HepG2 (cell line): ENCODE measurements around the gene LIF. TPM values are rescaled to one million over a fixed set of nuclear protein-coding genes. Genes with fewer than 3 reads are reported as not detected.

ENCODE experiments used
- ARID2 ChIP-seq: sonication (generic); formaldehyde crosslinking; IDR thresholded peaks from 2 replicates; pipeline ENCODE4 v1.8.1; 2022; ENCODE audit warnings: mild to moderate bottlenecking, missing genetic modification reagents, borderline replicate concordance
- ESRRA ChIP-seq: sonication (generic); formaldehyde crosslinking; IDR thresholded peaks from 2 replicates; pipeline ENCODE4 v1.5.1; 2020; ENCODE audit warnings: mild to moderate bottlenecking, low read depth, missing genetic modification reagents
- FOXJ3 ChIP-seq: sonication (generic); formaldehyde crosslinking; IDR thresholded peaks from 2 replicates; pipeline ENCODE4 v1.4.0; 2020; ENCODE audit warnings: missing genetic modification reagents, mild to moderate bottlenecking, borderline replicate concordance
- HOXA7 ChIP-seq: sonication (generic); formaldehyde crosslinking; IDR thresholded peaks from 2 replicates; pipeline ENCODE4 v1.8.1; 2022; ENCODE audit warnings: mild to moderate bottlenecking, missing genetic modification reagents, moderate library complexity
- ISX ChIP-seq: sonication (generic); formaldehyde crosslinking; conservative IDR thresholded peaks from 2 replicates; pipeline ENCODE4 v1.5.0; 2020; ENCODE audit warnings: missing genetic modification reagents
- MEIS2 ChIP-seq: sonication (generic); formaldehyde crosslinking; IDR thresholded peaks from 2 replicates; pipeline ENCODE4 v1.9.0; 2021; ENCODE audit warnings: mild to moderate bottlenecking, missing genetic modification reagents
- MIER3 ChIP-seq: IDR thresholded peaks from 2 replicates; pipeline ENCODE4 v1.6.1; 2016; ENCODE audit warnings: missing compliant biosample characterization, borderline replicate concordance
- NFKBIZ ChIP-seq: IDR thresholded peaks from 2 replicates; pipeline ENCODE4 v1.6.1; 2018; ENCODE audit warnings: missing genetic modification reagents, missing compliant biosample characterization
- NR2C2 ChIP-seq: sonication (generic); formaldehyde crosslinking; IDR thresholded peaks from 2 replicates; pipeline ENCODE4 v1.4.0; 2020; ENCODE audit warnings: missing genetic modification reagents, mild to moderate bottlenecking, moderate library complexity, borderline replicate concordance
- ONECUT2 ChIP-seq: sonication (generic); formaldehyde crosslinking; IDR thresholded peaks from 2 replicates; pipeline ENCODE4 v1.4.0; 2020; ENCODE audit warnings: missing genetic modification reagents
- RAD21 ChIP-seq: fragments of 450-650 bp; formaldehyde crosslinking; IDR thresholded peaks from 2 replicates; pipeline ENCODE4 v1.5.0; 2020; ENCODE audit warnings: mild to moderate bottlenecking
- SETDB1 ChIP-seq: sonication (generic); formaldehyde crosslinking; IDR thresholded peaks from 2 replicates; pipeline ENCODE4 v1.5.1; 2020; ENCODE audit warnings: missing genetic modification reagents, mild to moderate bottlenecking, borderline replicate concordance
- SIX1 ChIP-seq: sonication (generic); formaldehyde crosslinking; IDR thresholded peaks from 2 replicates; pipeline ENCODE4 v1.4.0; 2020; ENCODE audit warnings: missing genetic modification reagents, borderline replicate concordance
- SNAPC2 ChIP-seq: sonication (generic); formaldehyde crosslinking; IDR thresholded peaks from 2 replicates; pipeline ENCODE4 v1.8.1; 2022; ENCODE audit warnings: mild to moderate bottlenecking, missing genetic modification reagents
- SPEN ChIP-seq: sonication (generic); formaldehyde crosslinking; IDR thresholded peaks from 2 replicates; pipeline ENCODE4 v1.5.1; 2020; ENCODE audit warnings: low read depth, mild to moderate bottlenecking, missing genetic modification reagents
- THYN1 ChIP-seq: sonication (generic); formaldehyde crosslinking; IDR thresholded peaks from 2 replicates; pipeline ENCODE4 v1.8.1; 2023; ENCODE audit warnings: low read depth, mild to moderate bottlenecking, moderate library complexity, missing genetic modification reagents, borderline replicate concordance
- ZNF12 ChIP-seq: sonication (generic); formaldehyde crosslinking; IDR thresholded peaks from 2 replicates; pipeline ENCODE4 v1.5.0; 2020; ENCODE audit warnings: missing genetic modification reagents
- ZNF562 ChIP-seq: sonication (generic); formaldehyde crosslinking; IDR thresholded peaks from 2 replicates; pipeline ENCODE4 v1.8.0; 2022; ENCODE audit warnings: missing genetic modification reagents, borderline replicate concordance
- ZNF720 ChIP-seq: sonication (generic); formaldehyde crosslinking; IDR thresholded peaks from 2 replicates; pipeline ENCODE4 v1.4.0; 2020; ENCODE audit warnings: missing genetic modification reagents
- ZNF773 ChIP-seq: sonication (generic); formaldehyde crosslinking; IDR thresholded peaks from 2 replicates; pipeline ENCODE4 v1.4.0; 2020; ENCODE audit warnings: missing genetic modification reagents, borderline replicate concordance
- ZNF781 ChIP-seq: sonication (generic); formaldehyde crosslinking; IDR thresholded peaks from 2 replicates; pipeline ENCODE4 v1.5.1; 2020; ENCODE audit warnings: borderline replicate concordance, mild to moderate bottlenecking, missing genetic modification reagents; ENCODE audit errors: not compliant biosample characterization
- ZNF879 ChIP-seq: sonication (generic); formaldehyde crosslinking; IDR thresholded peaks from 2 replicates; pipeline ENCODE4 v1.8.1; 2023; ENCODE audit warnings: missing genetic modification reagents
- polyA plus RNA-seq, 8 experiments: library from polyadenylated mRNA; depleted of rRNA in 3 of 8; stranded (reverse) in 7 of 8; unstranded in 1 of 8; fragments of >200 nt; fragmentation: Illumina TruSeq in 4 of 8; extraction: Trizol in 4 of 8; gene quantifications; 2 replicates each; pipeline versions ENCODE4 v1.2.1 to v1.2.3, GENCODE V29; 2011 to 2016; ENCODE audit warnings: low read depth in 4 of 8, missing spikeins in 1 of 8, mixed read lengths in 1 of 8; ENCODE audit not compliant: insufficient read depth in 1 of 8
- total RNA-seq, 5 experiments: library from RNA; depleted of rRNA; stranded (reverse); fragments of >200 nt; fragmentation: Illumina TruSeq; extraction: Trizol; gene quantifications; 2 replicates each; pipeline ENCODE4 v1.2.3, GENCODE V29; 2016; ENCODE audit warnings: low read depth in 1 of 5
- TF ChIP-seq, protein P1 (sequence below): IDR thresholded peaks from 2 replicates; pipeline ENCODE4 v1.6.1; 2016; ENCODE audit warnings: low read depth
- TF ChIP-seq, protein P2 (sequence below): sonication (generic); formaldehyde crosslinking; IDR thresholded peaks from 2 replicates; pipeline ENCODE4 v1.4.0; 2020; ENCODE audit warnings: missing genetic modification reagents
- TF ChIP-seq, protein P3 (sequence below): sonication (generic); formaldehyde crosslinking; IDR thresholded peaks from 2 replicates; pipeline ENCODE4 v1.4.0; 2020; ENCODE audit warnings: missing genetic modification reagents, borderline replicate concordance

LIF gene
- total and polyA plus RNA-seq, 2 of the 13 experiments (the other 11 are each of a cell fraction or from before 2014, with no cell fraction given) = 3.6 to 8.5 TPM

DNA sequence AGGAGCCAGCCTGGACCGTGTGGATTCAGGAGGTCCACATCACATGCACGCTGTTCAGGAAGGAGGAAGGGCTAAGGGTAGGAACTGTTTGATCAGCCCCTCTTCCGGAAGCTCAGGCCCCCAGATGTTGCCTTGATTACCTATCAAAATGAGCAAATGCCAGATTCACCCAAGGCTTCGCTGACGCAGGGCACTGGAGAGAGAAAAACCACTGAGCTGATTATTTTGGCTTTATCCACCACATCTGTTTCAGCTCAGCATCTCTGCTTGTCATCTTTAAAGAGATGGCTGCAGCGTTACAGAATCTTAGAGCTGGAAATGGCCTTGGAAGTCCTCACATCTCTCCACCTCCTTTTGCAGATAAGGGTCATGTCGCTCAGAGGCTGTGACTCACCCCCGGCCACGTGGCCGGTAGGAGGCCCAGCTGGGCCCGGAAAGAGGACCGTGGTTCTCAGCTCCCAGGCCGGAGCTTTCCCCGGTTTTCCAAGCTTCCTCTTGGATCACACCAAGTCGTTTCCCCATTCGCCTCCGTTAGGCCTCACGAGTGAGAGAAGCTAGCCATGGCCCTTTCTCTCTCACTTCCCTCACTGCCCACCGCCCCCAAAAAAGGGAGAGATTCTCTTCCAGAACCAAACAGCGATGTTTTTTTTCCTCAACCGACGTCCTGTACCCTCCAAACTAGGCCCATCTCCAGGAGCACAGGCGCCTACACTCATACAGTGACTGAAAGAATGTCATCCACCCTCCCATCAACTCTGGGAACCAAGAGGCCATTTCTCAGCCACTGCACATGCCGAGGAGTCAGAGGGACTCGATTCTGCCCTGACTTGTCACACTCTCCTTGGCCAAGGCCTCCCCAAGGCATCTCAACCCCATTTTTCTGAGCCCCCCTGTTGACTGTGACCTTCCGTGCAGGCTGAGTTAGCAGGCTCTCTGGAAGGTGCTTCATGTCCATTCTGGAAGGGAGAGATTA lies 37.6 kb downstream of the LIF start (continued):
- TF ChIP-seq ZNF773 (CRISPR knock-in tag) = no peak
- TF ChIP-seq ZNF781 = no peak
- no peak for TF ChIP-seq ESRRA (CRISPR knock-in tag)
- 0 out of 2 replicates have a peak, but pooled peaks have one; percentile 50 for TF ChIP-seq SNAPC2
- no peak for TF ChIP-seq RAD21 (CRISPR knock-in tag)
- TF ChIP-seq, protein P1, sequence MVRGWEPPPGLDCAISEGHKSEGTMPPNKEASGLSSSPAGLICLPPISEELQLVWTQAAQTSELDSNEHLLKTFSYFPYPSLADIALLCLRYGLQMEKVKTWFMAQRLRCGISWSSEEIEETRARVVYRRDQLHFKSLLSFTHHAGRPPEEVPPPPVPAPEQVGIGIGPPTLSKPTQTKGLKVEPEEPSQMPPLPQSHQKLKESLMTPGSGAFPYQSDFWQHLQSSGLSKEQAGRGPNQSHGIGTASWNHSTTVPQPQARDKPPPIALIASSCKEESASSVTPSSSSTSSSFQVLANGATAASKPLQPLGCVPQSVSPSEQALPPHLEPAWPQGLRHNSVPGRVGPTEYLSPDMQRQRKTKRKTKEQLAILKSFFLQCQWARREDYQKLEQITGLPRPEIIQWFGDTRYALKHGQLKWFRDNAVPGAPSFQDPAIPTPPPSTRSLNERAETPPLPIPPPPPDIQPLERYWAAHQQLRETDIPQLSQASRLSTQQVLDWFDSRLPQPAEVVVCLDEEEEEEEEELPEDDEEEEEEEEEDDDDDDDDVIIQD (CRISPR knock-in tag) = no peak
- 0 out of 2 replicates have a peak, but pooled peaks have one; percentile 23 for TF ChIP-seq SPEN (CRISPR knock-in tag)
- no peak for TF ChIP-seq THYN1 (CRISPR knock-in tag)
- no peak for TF ChIP-seq ZNF879 (CRISPR knock-in tag)
- TF ChIP-seq, protein P2, sequence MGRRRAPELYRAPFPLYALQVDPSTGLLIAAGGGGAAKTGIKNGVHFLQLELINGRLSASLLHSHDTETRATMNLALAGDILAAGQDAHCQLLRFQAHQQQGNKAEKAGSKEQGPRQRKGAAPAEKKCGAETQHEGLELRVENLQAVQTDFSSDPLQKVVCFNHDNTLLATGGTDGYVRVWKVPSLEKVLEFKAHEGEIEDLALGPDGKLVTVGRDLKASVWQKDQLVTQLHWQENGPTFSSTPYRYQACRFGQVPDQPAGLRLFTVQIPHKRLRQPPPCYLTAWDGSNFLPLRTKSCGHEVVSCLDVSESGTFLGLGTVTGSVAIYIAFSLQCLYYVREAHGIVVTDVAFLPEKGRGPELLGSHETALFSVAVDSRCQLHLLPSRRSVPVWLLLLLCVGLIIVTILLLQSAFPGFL (CRISPR knock-in tag) = no peak
- TF ChIP-seq HOXA7 = no peak
- no peak for TF ChIP-seq NR2C2 (CRISPR knock-in tag)
- TF ChIP-seq MIER3 (CRISPR knock-in tag) = 0 out of 2 replicates have a peak, but pooled peaks have one; percentile 26
- TF ChIP-seq, protein P3, sequence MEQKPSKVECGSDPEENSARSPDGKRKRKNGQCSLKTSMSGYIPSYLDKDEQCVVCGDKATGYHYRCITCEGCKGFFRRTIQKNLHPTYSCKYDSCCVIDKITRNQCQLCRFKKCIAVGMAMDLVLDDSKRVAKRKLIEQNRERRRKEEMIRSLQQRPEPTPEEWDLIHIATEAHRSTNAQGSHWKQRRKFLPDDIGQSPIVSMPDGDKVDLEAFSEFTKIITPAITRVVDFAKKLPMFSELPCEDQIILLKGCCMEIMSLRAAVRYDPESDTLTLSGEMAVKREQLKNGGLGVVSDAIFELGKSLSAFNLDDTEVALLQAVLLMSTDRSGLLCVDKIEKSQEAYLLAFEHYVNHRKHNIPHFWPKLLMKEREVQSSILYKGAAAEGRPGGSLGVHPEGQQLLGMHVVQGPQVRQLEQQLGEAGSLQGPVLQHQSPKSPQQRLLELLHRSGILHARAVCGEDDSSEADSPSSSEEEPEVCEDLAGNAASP (CRISPR knock-in tag) = 0 out of 2 replicates have a peak, but pooled peaks have one; percentile 28
- no peak for TF ChIP-seq ONECUT2 (CRISPR knock-in tag)
- no peak for TF ChIP-seq ISX (CRISPR knock-in tag)
- no peak for TF ChIP-seq ZNF12 (CRISPR knock-in tag)
- no peak for TF ChIP-seq FOXJ3
- no peak for TF ChIP-seq ARID2 (CRISPR knock-in tag)
- TF ChIP-seq NFKBIZ (CRISPR knock-in tag) = no peak
- no peak for TF ChIP-seq SETDB1 (CRISPR knock-in tag)
- TF ChIP-seq MEIS2 (CRISPR knock-in tag) = peak; percentile 82
- TF ChIP-seq ZNF562 (CRISPR knock-in tag) = no peak
- no peak for TF ChIP-seq ZNF720 (CRISPR knock-in tag)
- no peak for TF ChIP-seq SIX1 (CRISPR knock-in tag)
